ENCODE measurements around the gene TGFBR3L. TPM values are rescaled to one million over a fixed set of nuclear protein-coding genes. Genes with fewer than 3 reads are reported as not detected.

The TGFBR3L gene
- total and polyA plus RNA-seq, 2 donors (not counting 3 experiments of a cell fraction or from before 2014, with no cell fraction given): 0.35 TPM; not detected in 1

- DNase-seq (ENCODE audit: low read depth, low spot score) (peak; percentile 76), FAIRE-seq (no peak)
- Histone ChIP-seq H4K20me1 (replicated peaks; ENCODE audit: control insufficient read depth, extremely low read depth, insufficient read depth, low read length) (no peaks in the 10 kb centered on the region), H3K9me1 (replicated peaks; ENCODE audit: control insufficient read depth, extremely low read depth, insufficient read depth, low read length) (no peaks in the 10 kb centered on the region), H3K9ac (replicated peaks; ENCODE audit: extremely low read depth, insufficient read depth, low read length) (peak overlapping the region; percentile 92), H3K79me2 (ENCODE audit: control insufficient read depth, insufficient read depth, low read length) (peaks cover 22% of the 10 kb centered on the region), H3K4me2 (ENCODE audit: insufficient read depth, low read length) (peak overlapping the region; percentile 98), H3K4me1 (ENCODE audit: control insufficient read depth, extremely low read depth, insufficient read depth, low read length) (peaks cover 9% of the 10 kb centered on the region), H3K27me3 (ENCODE audit: control insufficient read depth in 2 of 2, insufficient read depth in 2 of 2, low read length in 2 of 2) (no peaks in the 10 kb centered on the region), H3K9me3 (replicated peaks; ENCODE audit: control insufficient read depth, insufficient read depth, low read length) (no peaks in the 10 kb centered on the region), H3K36me3 (ENCODE audit: control insufficient read depth in 2 of 2, extremely low read depth in 1 of 2, insufficient read depth in 2 of 2, low read length in 2 of 2) (peaks cover 0 to 4% of the 10 kb centered on the region in 2 experiments), H2AFZ (ENCODE audit: low read depth, low read length) (peak overlapping the region; percentile 98), H3K4me3 (replicated peaks in 1 of 3; ENCODE audit: insufficient read depth in 1 of 3, low read depth in 1 of 3, low read length in 3 of 3) (peak overlapping the region; percentile 47 to 88 (median 78)), H3K27ac (ENCODE audit: insufficient read depth, low read depth, low read length) (peak overlapping the region; percentile 89)
- BruUV-seq (replicated peaks): TSS peak; percentile 90
- POLR2A ChIA-PET: interaction anchor here (0.5 to 2.0 kb wide), 8 partner anchors 8 to 309 kb away, joined by 3 to 21 read pairs (median 5); partner anchors contain the start of gene SNAPC2
- dilution Hi-C loops (cut with MboI; ENCODE audit: extremely low pct_ligation_motif_present, low sequenced_read_pairs) (no loop called here), intact Hi-C loops (cut with micrococcal nuclease) (loop anchor here (1.0 kb wide), 2 partner anchors 214 to 309 kb away; no protein-coding TSS in a partner anchor)
- no peak for TF ChIP-seq JUN (IDR thresholded peaks at IDR 0.05; ENCODE audit: borderline replicate concordance, insufficient read depth, insufficient read length, low read depth)
- TF ChIP-seq POLR2AphosphoS5 (IDR thresholded peaks at IDR 0.05; ENCODE audit: insufficient read depth, low read depth, low read length): no peak
- TF ChIP-seq, protein P1, sequence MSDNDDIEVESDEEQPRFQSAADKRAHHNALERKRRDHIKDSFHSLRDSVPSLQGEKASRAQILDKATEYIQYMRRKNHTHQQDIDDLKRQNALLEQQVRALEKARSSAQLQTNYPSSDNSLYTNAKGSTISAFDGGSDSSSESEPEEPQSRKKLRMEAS (IDR thresholded peaks at IDR 0.05; ENCODE audit: insufficient read depth, insufficient read length): no peak
- peak; percentile 75 to 81 for TF ChIP-seq CTCF (IDR thresholded peaks at IDR 0.05; ENCODE audit: extremely low read depth in 1 of 2, insufficient read depth in 1 of 2, low read depth in 1 of 2, low read length in 2 of 2)
- TF ChIP-seq EZH2 (IDR thresholded peaks at IDR 0.05; ENCODE audit: borderline replicate concordance, low read depth, low read length, severe bottlenecking): no peak
- TF ChIP-seq GATA2 (IDR thresholded peaks at IDR 0.05; ENCODE audit: insufficient read depth, insufficient read length, low read depth, low read length): no peak
- TF ChIP-seq MYC (IDR thresholded peaks at IDR 0.05; ENCODE audit: low read depth, low read length): no peak
- peak; percentile 4 for TF ChIP-seq POLR2A (IDR thresholded peaks at IDR 0.05; ENCODE audit: low read depth, low read length)
- TF ChIP-seq FOS (IDR thresholded peaks at IDR 0.05; ENCODE audit: borderline replicate concordance, insufficient read depth, low read length): no peak
- CTCF ChIA-PET: interaction anchor here (0.5 to 3.4 kb wide), 38 partner anchors 9 to 857 kb away, joined by 3 to 101 read pairs (median 5); partner anchors contain the start of genes ELAVL1, MAP2K7 and SNAPC2
These were observed 29.6 kb downstream of the TGFBR3L start for GRCh38 chr19:7944177-7944761.
